ENCODE data around the gene PSD4. TPM values are rescaled to one million over a fixed set of nuclear protein-coding genes. Genes with fewer than 3 reads are reported as not detected.

PSD4 gene
- total RNA-seq, 1 experiment from 2014 or later: 46.6 TPM

DNA sequence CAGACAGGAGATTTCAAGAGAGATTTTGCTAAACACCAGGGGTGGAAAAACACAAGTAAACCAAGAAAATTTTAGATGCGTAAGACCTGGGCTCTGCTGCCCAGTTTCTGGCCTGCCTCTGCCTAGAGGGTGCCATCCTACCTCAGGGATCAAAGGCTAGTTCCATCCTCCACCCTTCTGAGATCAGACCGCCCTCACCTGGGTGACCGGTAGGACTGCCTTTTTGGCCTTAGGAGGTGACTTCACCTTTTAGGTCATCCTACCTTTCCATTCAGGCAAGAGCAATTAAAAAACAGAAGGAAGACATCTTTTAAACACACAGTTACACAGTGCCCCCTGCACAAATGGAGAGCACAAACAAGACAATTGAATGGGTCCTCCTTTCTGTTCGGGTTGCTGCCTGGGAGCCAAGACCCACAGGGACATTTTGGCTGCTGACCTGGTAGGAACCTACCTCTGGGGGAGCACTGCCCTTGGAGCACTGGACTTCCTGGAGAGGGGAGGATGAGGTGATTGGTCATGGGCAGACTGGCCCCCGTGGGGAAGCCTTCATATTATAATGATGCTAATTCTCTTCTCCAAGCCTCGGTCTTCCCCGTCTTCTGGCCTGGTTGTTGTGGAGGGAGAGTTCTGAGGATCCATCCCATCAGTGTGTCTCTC is 3.1 kb downstream of the PSD4 start:
- no TSS peak for BruUV-seq (replicated peaks)

DNA sequence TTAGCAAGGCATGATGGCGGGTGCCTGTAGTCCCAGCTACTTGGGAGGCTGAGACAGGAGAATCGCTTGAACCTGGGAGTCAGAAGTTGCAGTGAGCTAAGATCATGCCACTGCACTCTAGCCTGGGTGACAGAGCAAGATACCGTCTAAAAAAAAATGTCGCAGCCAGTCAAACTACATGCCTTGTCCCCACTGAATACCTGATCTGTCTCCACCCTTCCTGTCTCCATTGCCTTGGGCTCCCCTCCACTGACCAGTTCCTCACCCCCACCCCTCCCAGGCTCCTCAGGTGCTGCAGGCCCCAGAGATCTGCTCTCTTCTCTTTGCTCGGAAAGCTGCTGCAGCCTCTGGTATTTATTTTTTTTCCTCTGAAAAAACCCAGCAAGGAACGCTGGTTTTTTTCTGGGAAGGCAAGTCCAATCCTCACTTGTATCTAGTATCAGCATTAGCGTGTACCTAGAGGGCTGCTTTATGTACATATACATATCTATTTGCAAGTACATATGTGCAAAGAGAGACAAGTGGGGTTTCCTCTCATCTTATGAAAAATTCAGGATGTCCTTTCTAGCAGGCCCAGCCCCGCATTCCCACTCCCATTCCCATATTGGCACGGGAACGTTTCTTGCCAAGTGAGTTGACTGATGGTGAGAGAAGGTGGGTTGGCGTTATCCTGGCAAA is 4.4 kb downstream of the PSD4 start:
- Histone ChIP-seq H3K4me3 (ENCODE audit: low read length) (no peak overlapping the region), H3K36me3 (ENCODE audit: low read depth, low read length) (no peaks in the 10 kb centered on the region), H3K27me3 (ENCODE audit: low read length) (no peaks in the 10 kb centered on the region), H3K9me3 (ENCODE audit: low read length) (no peaks in the 10 kb centered on the region), H3K9me2 (replicated peaks; ENCODE audit: low read length) (no peaks in the 10 kb centered on the region), H3F3A (ENCODE audit: low read length, unreplicated experiment) (no peaks in the 10 kb centered on the region), H3K4me1 (ENCODE audit: insufficient read depth, low read length) (no peaks in the 10 kb centered on the region), H3K79me2 (ENCODE audit: low read length) (no peaks in the 10 kb centered on the region), H3K4me2 (ENCODE audit: low read length) (no peak overlapping the region), H3K9ac (ENCODE audit: low read length) (no peak overlapping the region), H2AFZ (ENCODE audit: low read length) (no peak overlapping the region), H3K27ac (ENCODE audit: low read length) (no peak overlapping the region), H4K20me1 (ENCODE audit: low read length) (no peaks in the 10 kb centered on the region)
- CTCF ChIA-PET: no interaction called here
- POLR2A ChIA-PET (ENCODE audit: unreplicated experiment): no interaction called here
- BruUV-seq (replicated peaks): no TSS peak
- DNase-seq (no peak), ATAC-seq (no peak)
- intact Hi-C loops (cut with micrococcal nuclease): no loop called here
- TF ChIP-seq EZH2phosphoT487 (IDR thresholded peaks at IDR 0.05; ENCODE audit: borderline replicate concordance, low read length): no peak
- no peak for TF ChIP-seq EZH2 (IDR thresholded peaks at IDR 0.05; ENCODE audit: low read length, unreplicated experiment)
- TF ChIP-seq, protein P1, sequence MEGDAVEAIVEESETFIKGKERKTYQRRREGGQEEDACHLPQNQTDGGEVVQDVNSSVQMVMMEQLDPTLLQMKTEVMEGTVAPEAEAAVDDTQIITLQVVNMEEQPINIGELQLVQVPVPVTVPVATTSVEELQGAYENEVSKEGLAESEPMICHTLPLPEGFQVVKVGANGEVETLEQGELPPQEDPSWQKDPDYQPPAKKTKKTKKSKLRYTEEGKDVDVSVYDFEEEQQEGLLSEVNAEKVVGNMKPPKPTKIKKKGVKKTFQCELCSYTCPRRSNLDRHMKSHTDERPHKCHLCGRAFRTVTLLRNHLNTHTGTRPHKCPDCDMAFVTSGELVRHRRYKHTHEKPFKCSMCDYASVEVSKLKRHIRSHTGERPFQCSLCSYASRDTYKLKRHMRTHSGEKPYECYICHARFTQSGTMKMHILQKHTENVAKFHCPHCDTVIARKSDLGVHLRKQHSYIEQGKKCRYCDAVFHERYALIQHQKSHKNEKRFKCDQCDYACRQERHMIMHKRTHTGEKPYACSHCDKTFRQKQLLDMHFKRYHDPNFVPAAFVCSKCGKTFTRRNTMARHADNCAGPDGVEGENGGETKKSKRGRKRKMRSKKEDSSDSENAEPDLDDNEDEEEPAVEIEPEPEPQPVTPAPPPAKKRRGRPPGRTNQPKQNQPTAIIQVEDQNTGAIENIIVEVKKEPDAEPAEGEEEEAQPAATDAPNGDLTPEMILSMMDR (conservative IDR thresholded peaks at IDR 0.05; ENCODE audit: low read depth, low read length): no peak

More for the DNA sequence above, 3.1 kb downstream of the PSD4 start:
- no peaks in the 10 kb centered on the region for H4K20me1 ChIP-seq (ENCODE audit: low read length)
- ChIA-PET POLR2A (ENCODE audit: unreplicated experiment) (no interaction called here), CTCF (no interaction called here)
- H3K9me2 ChIP-seq (replicated peaks; ENCODE audit: low read length): no peaks in the 10 kb centered on the region
- no peak overlapping the region for H3K4me2 ChIP-seq (ENCODE audit: low read length)
- ATAC-seq (no peak), DNase-seq (no peak)
- H3K4me1 ChIP-seq (ENCODE audit: insufficient read depth, low read length): no peaks in the 10 kb centered on the region
- intact Hi-C loops (cut with micrococcal nuclease): no loop called here
- H3K4me3 ChIP-seq (ENCODE audit: low read length): no peak overlapping the region
- no peak overlapping the region for H2AFZ ChIP-seq (ENCODE audit: low read length)
- H3K9me3 ChIP-seq (ENCODE audit: low read length): no peaks in the 10 kb centered on the region
- TF ChIP-seq, protein P1 (conservative IDR thresholded peaks at IDR 0.05; ENCODE audit: low read depth, low read length): no peak
- no peak for TF ChIP-seq EZH2 (IDR thresholded peaks at IDR 0.05; ENCODE audit: low read length, unreplicated experiment)
- no peak for TF ChIP-seq EZH2phosphoT487 (IDR thresholded peaks at IDR 0.05; ENCODE audit: borderline replicate concordance, low read length)
- H3F3A ChIP-seq (ENCODE audit: low read length, unreplicated experiment): no peaks in the 10 kb centered on the region
- H3K36me3 ChIP-seq (ENCODE audit: low read depth, low read length): no peaks in the 10 kb centered on the region
- H3K27ac ChIP-seq (ENCODE audit: low read length): no peak overlapping the region
- H3K27me3 ChIP-seq (ENCODE audit: low read length): no peaks in the 10 kb centered on the region
- H3K9ac ChIP-seq (ENCODE audit: low read length): no peak overlapping the region
- no peaks in the 10 kb centered on the region for H3K79me2 ChIP-seq (ENCODE audit: low read length)

DNA sequence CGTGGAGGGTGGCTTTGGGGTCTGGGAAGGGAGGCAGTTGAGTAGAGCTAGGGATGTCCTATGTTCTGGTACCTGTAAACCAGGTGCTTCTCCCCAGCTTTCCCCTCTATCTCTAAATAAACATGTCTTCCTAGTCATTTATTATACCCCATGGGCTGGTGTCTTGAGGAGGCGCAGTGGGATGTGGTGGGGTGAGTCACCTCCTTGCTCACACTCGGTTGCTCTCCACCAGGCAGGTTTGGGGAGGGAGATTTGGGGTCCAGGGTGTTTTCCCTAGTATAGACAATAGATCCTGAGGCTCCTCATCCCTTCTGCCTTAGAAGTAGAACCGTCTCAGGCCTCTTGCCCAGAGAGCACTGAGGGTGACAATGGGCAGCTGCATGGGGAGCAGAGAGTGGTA is 5.1 kb downstream of the PSD4 start:
- H3K9ac ChIP-seq (ENCODE audit: low read length): no peak overlapping the region
- DNase-seq (no peak), ATAC-seq (no peak)
- H3K36me3 ChIP-seq (ENCODE audit: low read depth, low read length): no peaks in the 10 kb centered on the region
- no TSS peak for BruUV-seq (replicated peaks)
- H2AFZ ChIP-seq (ENCODE audit: low read length): no peak overlapping the region
- H3K4me3 ChIP-seq (ENCODE audit: low read length): no peak overlapping the region
- no peak overlapping the region for H3K4me2 ChIP-seq (ENCODE audit: low read length)
- H3F3A ChIP-seq (ENCODE audit: low read length, unreplicated experiment): no peaks in the 10 kb centered on the region
- H3K9me3 ChIP-seq (ENCODE audit: low read length): no peaks in the 10 kb centered on the region
- no peak overlapping the region for H3K27ac ChIP-seq (ENCODE audit: low read length)
- intact Hi-C loops (cut with micrococcal nuclease): no loop called here
- H3K79me2 ChIP-seq (ENCODE audit: low read length): no peaks in the 10 kb centered on the region
- no peaks in the 10 kb centered on the region for H4K20me1 ChIP-seq (ENCODE audit: low read length)
- TF ChIP-seq EZH2 (IDR thresholded peaks at IDR 0.05; ENCODE audit: low read length, unreplicated experiment) (no peak), EZH2phosphoT487 (IDR thresholded peaks at IDR 0.05; ENCODE audit: borderline replicate concordance, low read length) (no peak)
- TF ChIP-seq, protein P1 (conservative IDR thresholded peaks at IDR 0.05; ENCODE audit: low read depth, low read length): no peak
- no peaks in the 10 kb centered on the region for H3K4me1 ChIP-seq (ENCODE audit: insufficient read depth, low read length)
- POLR2A ChIA-PET (ENCODE audit: unreplicated experiment): no interaction called here
- H3K27me3 ChIP-seq (ENCODE audit: low read length): no peaks in the 10 kb centered on the region
- no peaks in the 10 kb centered on the region for H3K9me2 ChIP-seq (replicated peaks; ENCODE audit: low read length)
- CTCF ChIA-PET: no interaction called here

All from PC-3 (cell line).